SK-N-SH (cell line): ENCODE data around the gene UBTD1. TPM values are rescaled to one million over a fixed set of nuclear protein-coding genes. Genes with fewer than 3 reads are reported as not detected.

Experiments used
- CTCF ChIA-PET: fragments of 300-600, 350-600 bp; formaldehyde crosslinking; extraction: SDS; loops from one replicate; lab custom pipeline; 2021; lab: Yijun Ruan, JAX
- POLR2A ChIA-PET: fragments of 350-600 bp; sonication (Branson Sonifier 250); formaldehyde crosslinking; extraction: SDS; loops from one replicate; lab custom pipeline; 2020; ENCODE audit warnings: antibody characterized with exemption, inconsistent platforms; lab: Yijun Ruan, JAX
- DNase-seq: peaks from one replicate; pipeline ENCODE4 v3.0.0; 2012
- H2AFZ ChIP-seq: fragments of 200-600 bp; sonication (generic); 2 replicates; pipeline ENCODE4 v1.8.1; 2016; ENCODE audit warnings: antibody characterized with exemption, mild to moderate bottlenecking, low read depth
- H3F3A ChIP-seq: fragments of 200-600 bp; sonication (generic); replicated peaks from 2 replicates; pipeline ENCODE3; 2016; ENCODE audit warnings: antibody characterized with exemption, mild to moderate bottlenecking; ENCODE audit not compliant: insufficient read depth
- H3K27ac ChIP-seq, 2 experiments: fragments of 200-500 bp in 1 of 2; fragments of 200-600 bp in 1 of 2; sonication (Bioruptor generic) in 1 of 2; sonication (generic), shearing (Covaris generic) in 1 of 2; 2 replicates each; pipeline versions ENCODE4 v1.5.1 to v1.6.1; 2014 to 2016; ENCODE audit warnings: low read depth in 2 of 2, inconsistent platforms in 1 of 2, low read length in 1 of 2, mild to moderate bottlenecking in 1 of 2, mixed read lengths in 1 of 2
- H3K27me3 ChIP-seq: fragments of 200-600 bp; sonication (generic), shearing (Covaris generic); 2 replicates; pipeline ENCODE4 v1.6.1; 2016; ENCODE audit warnings: mixed run types; ENCODE audit not compliant: insufficient read depth
- H3K36me3 ChIP-seq, 2 experiments: fragments of 200-500 bp in 1 of 2; fragments of 200-600 bp in 1 of 2; sonication (Bioruptor generic) in 1 of 2; sonication (generic) in 1 of 2; replicated peaks in 1 of 2; 2 replicates each; pipeline versions ENCODE3 to v1.5.1; 2014 to 2016; ENCODE audit warnings: low read length in 1 of 2, mild to moderate bottlenecking in 1 of 2; ENCODE audit not compliant: insufficient read depth in 2 of 2, control insufficient read depth in 1 of 2
- H3K4me1 ChIP-seq, 2 experiments: fragments of 200-500 bp in 1 of 2; fragments of 200-600 bp in 1 of 2; sonication (Bioruptor generic) in 1 of 2; sonication (generic), shearing (Covaris generic) in 1 of 2; 2 replicates each; pipeline versions ENCODE4 v1.5.1 to v1.6.1; 2014 to 2016; ENCODE audit warnings: low read depth in 1 of 2, low read length in 1 of 2, mixed run types in 1 of 2; ENCODE audit not compliant: insufficient read depth in 2 of 2, control insufficient read depth in 1 of 2
- H3K4me2 ChIP-seq: fragments of 200-600 bp; sonication (generic), shearing (Covaris generic); 2 replicates; pipeline ENCODE4 v1.6.1; 2017; ENCODE audit warnings: mixed run types
- H3K4me3 ChIP-seq, 2 experiments: fragments of 200-500 bp in 1 of 2; fragments of 200-600 bp in 1 of 2; sonication (Bioruptor generic) in 1 of 2; sonication (generic), shearing (Covaris generic) in 1 of 2; 2 replicates each; pipeline versions ENCODE4 v1.5.1 to v1.8.1; 2014 to 2016; ENCODE audit warnings: low read depth in 2 of 2, inconsistent platforms in 1 of 2, low read length in 1 of 2, mild to moderate bottlenecking in 1 of 2, mixed read lengths in 1 of 2, moderate library complexity in 1 of 2
- H3K79me2 ChIP-seq: fragments of 200-600 bp; sonication (generic); 2 replicates; pipeline ENCODE4 v1.8.1; 2017; ENCODE audit warnings: mild to moderate bottlenecking; ENCODE audit not compliant: insufficient read depth
- H3K9ac ChIP-seq: fragments of 200-600 bp; sonication (generic); 2 replicates; pipeline ENCODE4 v1.6.1; 2017; ENCODE audit warnings: mixed run types
- H3K9me2 ChIP-seq: fragments of 200-600 bp; sonication (generic); 2 replicates; pipeline ENCODE4 v1.6.1; 2017; ENCODE audit warnings: mixed run types
- H3K9me3 ChIP-seq: fragments of 200-600 bp; sonication (generic); 2 replicates; pipeline ENCODE4 v1.6.1; 2017; ENCODE audit warnings: mixed run types, mild to moderate bottlenecking, moderate library complexity
- H4K20me1 ChIP-seq: fragments of 200-600 bp; sonication (generic); 2 replicates; pipeline ENCODE4 v1.6.1; 2017; ENCODE audit warnings: mild to moderate bottlenecking, mixed run types; ENCODE audit not compliant: insufficient read depth
- EP300 ChIP-seq, 2 experiments: IDR thresholded peaks; 2 replicates each; pipeline versions ENCODE4 v1.4.0 to v1.6.1; 2012; ENCODE audit warnings: borderline replicate concordance in 1 of 2, low read depth in 1 of 2, low read length in 1 of 2
- EZH2phosphoT487 ChIP-seq: fragments of 200-600 bp; sonication (generic); IDR thresholded peaks from 2 replicates; pipeline ENCODE4 v1.6.1; 2017; ENCODE audit warnings: low read depth, mixed run types, mild to moderate bottlenecking, antibody characterized with exemption, moderate library complexity, borderline replicate concordance
- FOSL2 ChIP-seq: IDR thresholded peaks from 2 replicates; pipeline ENCODE4 v1.4.0; 2012; ENCODE audit warnings: low read depth, mild to moderate bottlenecking, moderate library complexity, borderline replicate concordance
- FOXJ3 ChIP-seq: sonication (generic); formaldehyde crosslinking; IDR thresholded peaks from 2 replicates; pipeline ENCODE4 v1.5.1; 2020; ENCODE audit warnings: mild to moderate bottlenecking, missing genetic modification reagents
- JUND ChIP-seq: IDR thresholded peaks from 2 replicates; pipeline ENCODE4 v1.4.0; 2012
- MEF2A ChIP-seq: IDR thresholded peaks from 2 replicates; pipeline ENCODE4 v1.4.0; 2012; ENCODE audit warnings: low read depth, borderline replicate concordance
- MXI1 ChIP-seq: IDR thresholded peaks from 2 replicates; pipeline ENCODE4 v1.6.1; 2012; ENCODE audit warnings: mild to moderate bottlenecking, low read depth, low read length, improper control_type of control experiment
- NRF1 ChIP-seq: IDR thresholded peaks from 2 replicates; pipeline ENCODE4 v1.6.1; 2012; ENCODE audit warnings: low read depth, mild to moderate bottlenecking, low read length
- RXRA ChIP-seq: IDR thresholded peaks from 2 replicates; pipeline ENCODE4 v1.4.0; 2012; ENCODE audit warnings: low read depth, mild to moderate bottlenecking, borderline replicate concordance
- SIN3A ChIP-seq: IDR thresholded peaks from 2 replicates; pipeline ENCODE4 v1.6.1; 2012; ENCODE audit warnings: low read depth, mild to moderate bottlenecking, low read length, moderate library complexity, borderline replicate concordance
- TAF1 ChIP-seq: IDR thresholded peaks from 2 replicates; pipeline ENCODE4 v1.6.1; 2012; ENCODE audit warnings: low read depth, mild to moderate bottlenecking, low read length, moderate library complexity, borderline replicate concordance
- TCF12 ChIP-seq: IDR thresholded peaks from 2 replicates; pipeline ENCODE4 v1.4.0; 2012
- TEAD4 ChIP-seq: IDR thresholded peaks from 2 replicates; pipeline ENCODE4 v1.4.0; 2012; ENCODE audit warnings: mild to moderate bottlenecking, borderline replicate concordance; ENCODE audit not compliant: insufficient read depth
- WGBS: methylation state at CpG from one replicate; pipeline ENCODE4 v1.1.6; 2017; ENCODE audit warnings: low lambda C conversion rate; 5-methylcytosine and 5-hydroxymethylcytosine counted together
- polyA plus RNA-seq, 3 experiments: library from polyadenylated mRNA; depleted of rRNA; stranded (reverse); fragments of >200 nt; gene quantifications; 2 replicates each; pipeline ENCODE4 v1.2.3, GENCODE V29; 2012
- TF ChIP-seq, protein P1 (sequence below): IDR thresholded peaks from 2 replicates; pipeline ENCODE4 v1.4.0; 2012; ENCODE audit warnings: low read depth
- TF ChIP-seq, protein P2 (sequence below): fragments of 150-350 bp; IDR thresholded peaks from 2 replicates; pipeline ENCODE4 v1.6.1; 2017; ENCODE audit warnings: antibody characterized with exemption, low read length, low read depth, borderline replicate concordance
- TF ChIP-seq, protein P3 (sequence below): IDR thresholded peaks from 2 replicates; pipeline ENCODE4 v1.4.0; 2012; ENCODE audit warnings: low read depth, borderline replicate concordance
- TF ChIP-seq, protein P4 (sequence below): IDR thresholded peaks from 2 replicates; pipeline ENCODE4; 2012
- TF ChIP-seq, protein P5 (sequence below): IDR thresholded peaks from 2 replicates; pipeline ENCODE4 v1.4.0; 2012; ENCODE audit warnings: low read depth, borderline replicate concordance
- TF ChIP-seq, protein P6 (sequence below): fragments of 200-600 bp; sonication (generic); IDR thresholded peaks from 2 replicates; pipeline ENCODE4 v1.6.1; 2017; ENCODE audit warnings: antibody characterized with exemption, mild to moderate bottlenecking, moderate library complexity

Gene UBTD1
- polyA plus RNA-seq, 1 of the 3 experiments (the other 2 are of a cell fraction), result 38.8 TPM

DNA sequence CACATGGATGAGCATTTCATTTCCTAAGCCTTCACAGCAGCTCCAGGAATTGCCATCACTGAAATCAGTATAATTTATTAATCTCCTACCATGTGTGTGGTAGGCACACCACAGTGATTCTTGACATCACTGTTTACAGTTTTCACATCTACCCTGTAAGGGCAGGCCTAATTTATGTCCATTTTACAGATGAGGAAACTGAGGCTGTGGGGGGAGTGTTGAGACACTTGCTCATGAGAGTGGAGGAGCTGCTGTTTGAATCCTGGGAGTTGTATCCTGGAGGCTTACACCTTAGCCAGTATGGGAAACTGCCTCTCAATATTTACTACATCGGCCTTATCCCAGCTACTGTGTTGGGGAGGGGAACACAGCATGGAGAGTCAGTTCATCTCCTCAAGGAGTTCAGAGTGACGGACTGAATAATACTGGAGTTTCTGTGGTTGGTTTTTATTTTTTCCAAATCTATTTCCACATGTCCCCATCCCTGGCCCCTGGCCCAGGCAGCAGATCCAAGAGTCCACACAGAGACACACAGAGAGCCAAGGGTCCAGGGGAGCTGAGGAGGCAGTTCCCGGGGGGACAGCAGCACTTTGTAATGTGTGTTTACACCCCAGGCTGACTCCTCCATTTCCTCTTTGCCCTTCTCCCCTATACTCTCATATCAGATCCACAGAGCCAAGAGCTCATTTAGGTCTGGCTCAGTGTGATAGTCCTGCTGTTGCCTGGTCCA is 13.2 kb downstream of the UBTD1 start:
- no peaks in the 10 kb centered on the region for H3K4me1 ChIP-seq
- no peak overlapping the region for H3K27ac ChIP-seq
- H3K9me2 ChIP-seq, result no peaks in the 10 kb centered on the region
- peaks cover 76% of the 10 kb centered on the region for H3K79me2 ChIP-seq
- H3K9ac ChIP-seq, result no peak overlapping the region
- no peaks in the 10 kb centered on the region for H3F3A ChIP-seq
- DNase-seq, result no peak
- no peaks in the 10 kb centered on the region for H3K27me3 ChIP-seq
- no peaks in the 10 kb centered on the region for H3K9me3 ChIP-seq
- 91% methylated on average over 3 of the region's 3 CpGs for WGBS
- ChIA-PET POLR2A (interaction anchor here (1.0 to 1.2 kb wide), 2 partner anchors 10 to 13 kb away, joined by 4 read pairs; partner anchors contain the start of gene UBTD1), CTCF (no interaction called here)
- peaks cover 92% of the 10 kb centered on the region for H4K20me1 ChIP-seq
- no peak overlapping the region for H3K4me2 ChIP-seq
- no peaks in the 10 kb centered on the region for H3K36me3 ChIP-seq
- no peak overlapping the region for H3K4me3 ChIP-seq
- no peak for TF ChIP-seq FOSL2
- no peak for TF ChIP-seq FOXJ3 (CRISPR knock-in tag)
- TF ChIP-seq, protein P1, sequence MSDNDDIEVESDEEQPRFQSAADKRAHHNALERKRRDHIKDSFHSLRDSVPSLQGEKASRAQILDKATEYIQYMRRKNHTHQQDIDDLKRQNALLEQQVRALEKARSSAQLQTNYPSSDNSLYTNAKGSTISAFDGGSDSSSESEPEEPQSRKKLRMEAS, result no peak
- no peak for TF ChIP-seq MXI1
- TF ChIP-seq TEAD4, result no peak
- TF ChIP-seq SIN3A, result no peak
- no peak for TF ChIP-seq MEF2A
- no peak for TF ChIP-seq RXRA
- TF ChIP-seq EZH2phosphoT487, result no peak
- TF ChIP-seq EP300 (IDR thresholded peaks at IDR 0.05; ENCODE audit: borderline replicate concordance in 1 of 2, low read depth in 1 of 2, low read length in 1 of 2), result no peak
- TF ChIP-seq JUND, result no peak
- TF ChIP-seq, protein P2, sequence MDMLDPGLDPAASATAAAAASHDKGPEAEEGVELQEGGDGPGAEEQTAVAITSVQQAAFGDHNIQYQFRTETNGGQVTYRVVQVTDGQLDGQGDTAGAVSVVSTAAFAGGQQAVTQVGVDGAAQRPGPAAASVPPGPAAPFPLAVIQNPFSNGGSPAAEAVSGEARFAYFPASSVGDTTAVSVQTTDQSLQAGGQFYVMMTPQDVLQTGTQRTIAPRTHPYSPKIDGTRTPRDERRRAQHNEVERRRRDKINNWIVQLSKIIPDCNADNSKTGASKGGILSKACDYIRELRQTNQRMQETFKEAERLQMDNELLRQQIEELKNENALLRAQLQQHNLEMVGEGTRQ, result no peak
- TF ChIP-seq, protein P3, sequence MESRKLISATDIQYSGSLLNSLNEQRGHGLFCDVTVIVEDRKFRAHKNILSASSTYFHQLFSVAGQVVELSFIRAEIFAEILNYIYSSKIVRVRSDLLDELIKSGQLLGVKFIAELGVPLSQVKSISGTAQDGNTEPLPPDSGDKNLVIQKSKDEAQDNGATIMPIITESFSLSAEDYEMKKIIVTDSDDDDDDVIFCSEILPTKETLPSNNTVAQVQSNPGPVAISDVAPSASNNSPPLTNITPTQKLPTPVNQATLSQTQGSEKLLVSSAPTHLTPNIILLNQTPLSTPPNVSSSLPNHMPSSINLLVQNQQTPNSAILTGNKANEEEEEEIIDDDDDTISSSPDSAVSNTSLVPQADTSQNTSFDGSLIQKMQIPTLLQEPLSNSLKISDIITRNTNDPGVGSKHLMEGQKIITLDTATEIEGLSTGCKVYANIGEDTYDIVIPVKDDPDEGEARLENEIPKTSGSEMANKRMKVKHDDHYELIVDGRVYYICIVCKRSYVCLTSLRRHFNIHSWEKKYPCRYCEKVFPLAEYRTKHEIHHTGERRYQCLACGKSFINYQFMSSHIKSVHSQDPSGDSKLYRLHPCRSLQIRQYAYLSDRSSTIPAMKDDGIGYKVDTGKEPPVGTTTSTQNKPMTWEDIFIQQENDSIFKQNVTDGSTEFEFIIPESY, result no peak
- TF ChIP-seq NRF1, result no peak
- TF ChIP-seq, protein P4, sequence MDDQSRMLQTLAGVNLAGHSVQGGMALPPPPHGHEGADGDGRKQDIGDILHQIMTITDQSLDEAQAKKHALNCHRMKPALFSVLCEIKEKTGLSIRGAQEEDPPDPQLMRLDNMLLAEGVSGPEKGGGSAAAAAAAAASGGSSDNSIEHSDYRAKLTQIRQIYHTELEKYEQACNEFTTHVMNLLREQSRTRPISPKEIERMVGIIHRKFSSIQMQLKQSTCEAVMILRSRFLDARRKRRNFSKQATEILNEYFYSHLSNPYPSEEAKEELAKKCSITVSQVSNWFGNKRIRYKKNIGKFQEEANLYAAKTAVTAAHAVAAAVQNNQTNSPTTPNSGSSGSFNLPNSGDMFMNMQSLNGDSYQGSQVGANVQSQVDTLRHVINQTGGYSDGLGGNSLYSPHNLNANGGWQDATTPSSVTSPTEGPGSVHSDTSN, result no peak
- TF ChIP-seq, protein P5, sequence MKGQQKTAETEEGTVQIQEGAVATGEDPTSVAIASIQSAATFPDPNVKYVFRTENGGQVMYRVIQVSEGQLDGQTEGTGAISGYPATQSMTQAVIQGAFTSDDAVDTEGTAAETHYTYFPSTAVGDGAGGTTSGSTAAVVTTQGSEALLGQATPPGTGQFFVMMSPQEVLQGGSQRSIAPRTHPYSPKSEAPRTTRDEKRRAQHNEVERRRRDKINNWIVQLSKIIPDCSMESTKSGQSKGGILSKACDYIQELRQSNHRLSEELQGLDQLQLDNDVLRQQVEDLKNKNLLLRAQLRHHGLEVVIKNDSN, result no peak
- no peak for TF ChIP-seq TAF1
- TF ChIP-seq, protein P6, sequence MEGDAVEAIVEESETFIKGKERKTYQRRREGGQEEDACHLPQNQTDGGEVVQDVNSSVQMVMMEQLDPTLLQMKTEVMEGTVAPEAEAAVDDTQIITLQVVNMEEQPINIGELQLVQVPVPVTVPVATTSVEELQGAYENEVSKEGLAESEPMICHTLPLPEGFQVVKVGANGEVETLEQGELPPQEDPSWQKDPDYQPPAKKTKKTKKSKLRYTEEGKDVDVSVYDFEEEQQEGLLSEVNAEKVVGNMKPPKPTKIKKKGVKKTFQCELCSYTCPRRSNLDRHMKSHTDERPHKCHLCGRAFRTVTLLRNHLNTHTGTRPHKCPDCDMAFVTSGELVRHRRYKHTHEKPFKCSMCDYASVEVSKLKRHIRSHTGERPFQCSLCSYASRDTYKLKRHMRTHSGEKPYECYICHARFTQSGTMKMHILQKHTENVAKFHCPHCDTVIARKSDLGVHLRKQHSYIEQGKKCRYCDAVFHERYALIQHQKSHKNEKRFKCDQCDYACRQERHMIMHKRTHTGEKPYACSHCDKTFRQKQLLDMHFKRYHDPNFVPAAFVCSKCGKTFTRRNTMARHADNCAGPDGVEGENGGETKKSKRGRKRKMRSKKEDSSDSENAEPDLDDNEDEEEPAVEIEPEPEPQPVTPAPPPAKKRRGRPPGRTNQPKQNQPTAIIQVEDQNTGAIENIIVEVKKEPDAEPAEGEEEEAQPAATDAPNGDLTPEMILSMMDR, result no peak
- no peak for TF ChIP-seq TCF12
- H2AFZ ChIP-seq, result no peak overlapping the region
